HCT116 (cell line): ENCODE measurements around the gene COL4A1. TPM values are rescaled to one million over a fixed set of nuclear protein-coding genes. Genes with fewer than 3 reads are reported as not detected.

Experiments
- ATAC-seq: fragments of 200-7000 bp; cut with Tn5 transposase; 2 replicates; pipeline ENCODE4 v1.9.1; 2020; ENCODE audit warnings: mild to moderate bottlenecking, moderate library complexity
- BruUV-seq: library from RNA; stranded (reverse); fragments of 400-500 nt; replicated peaks from 2 replicates; lab custom pipeline; 2021; lab: Mats Ljungman, UMichigan
- CTCF ChIA-PET: fragments of 300-600 bp; sonication (Branson Sonifier 250); formaldehyde crosslinking; loops from one replicate; lab custom pipeline; 2021; ENCODE audit warnings: antibody characterized with exemption; lab: Charles Lee
- POLR2A ChIA-PET: fragments of 300-600, 350-600 bp; sonication (Branson Sonifier 250); formaldehyde crosslinking; loops from one replicate; lab custom pipeline; 2021; ENCODE audit warnings: antibody characterized with exemption; lab: Charles Lee
- RAD21 ChIA-PET, 2 experiments: fragments of 300-600 bp; sonication (Branson Sonifier 250); formaldehyde crosslinking; loops; one replicate each; lab custom pipeline; 2023; ENCODE audit warnings: low total read pairs in 2 of 2; ENCODE audit not compliant: uncharacterized antibody in 2 of 2, unreplicated experiment in 2 of 2, low non-redundant PET in 1 of 2; lab: Charles Lee
- DNase-seq: peaks from one replicate; pipeline ENCODE4 v3.0.0-alpha.2; 2010; ENCODE audit warnings: low read depth, low spot score
- H2AFZ ChIP-seq: fragments of 200-600 bp; shearing (Covaris generic), sonication (generic); 2 replicates; pipeline ENCODE4 v1.6.1; 2017; ENCODE audit warnings: low read depth, mixed run types, mixed read lengths, antibody characterized with exemption, low read length; ENCODE audit not compliant: poor library complexity, severe bottlenecking
- H3K27ac ChIP-seq: 2 replicates; pipeline ENCODE4 v1.5.1; 2012; ENCODE audit warnings: low read depth, low read length
- H3K27me3 ChIP-seq: fragments of 200-600 bp; sonication (generic); 2 replicates; pipeline ENCODE4 v1.6.1; 2016; ENCODE audit warnings: mixed run types, low read length, mixed read lengths; ENCODE audit not compliant: insufficient read depth
- H3K36me3 ChIP-seq, 2 experiments: fragments of 200-500 bp in 1 of 2; fragments of 200-600 bp in 1 of 2; sonication (Bioruptor generic) in 1 of 2; sonication (generic) in 1 of 2; 2 replicates each; pipeline versions ENCODE4 v1.5.1 to v1.6.1; 2014 to 2016; ENCODE audit warnings: low read length in 2 of 2, inconsistent platforms in 1 of 2, mixed read lengths in 1 of 2, mixed run types in 1 of 2; ENCODE audit not compliant: insufficient read depth in 2 of 2, control insufficient read depth in 1 of 2
- H3K4me1 ChIP-seq, 2 experiments: fragments of 200-600 bp in 1 of 2; sonication (generic) in 1 of 2; 2 replicates each; pipeline versions ENCODE4 v1.5.1 to v1.6.1; 2012 to 2017; ENCODE audit warnings: low read length in 2 of 2, inconsistent platforms in 1 of 2, mild to moderate bottlenecking in 1 of 2, mixed read lengths in 1 of 2, mixed run types in 1 of 2, moderate library complexity in 1 of 2; ENCODE audit not compliant: insufficient read depth in 2 of 2, control insufficient read depth in 1 of 2
- H3K4me2 ChIP-seq: fragments of 200-600 bp; sonication (generic); 2 replicates; pipeline ENCODE4 v1.6.1; 2017; ENCODE audit warnings: mixed run types, low read length, mixed read lengths
- H3K4me3 ChIP-seq, 2 experiments: fragments of 200-600 bp in 1 of 2; sonication (generic) in 1 of 2; replicated peaks in 1 of 2; 2 replicates each; pipeline ENCODE4 v1.5.1; 2011 to 2016; ENCODE audit warnings: low read length in 2 of 2, control low read depth in 1 of 2, low read depth in 1 of 2, mild to moderate bottlenecking in 1 of 2, mixed read lengths in 1 of 2, mixed run types in 1 of 2
- H3K79me2 ChIP-seq: fragments of 200-600 bp; sonication (generic); 2 replicates; pipeline ENCODE4 v1.6.1; 2017; ENCODE audit warnings: mild to moderate bottlenecking, mixed run types, low read length, moderate library complexity, mixed read lengths; ENCODE audit not compliant: insufficient read depth
- H3K9ac ChIP-seq: fragments of 200-600 bp; sonication (generic); 2 replicates; pipeline ENCODE4 v1.6.1; 2016; ENCODE audit warnings: low read length, mixed read lengths
- H3K9me2 ChIP-seq: fragments of 200-600 bp; sonication (generic), shearing (Covaris generic); 2 replicates; pipeline ENCODE4 v1.6.1; 2017; ENCODE audit warnings: mixed run types, mild to moderate bottlenecking, moderate library complexity; ENCODE audit not compliant: insufficient read depth
- H3K9me3 ChIP-seq, 2 experiments: fragments of 200-500 bp in 1 of 2; fragments of 200-600 bp in 1 of 2; sonication (Bioruptor generic) in 1 of 2; sonication (generic) in 1 of 2; 2 replicates each; pipeline ENCODE4 v1.6.1; 2014 to 2017; ENCODE audit warnings: low read length in 2 of 2, mixed read lengths in 2 of 2, inconsistent platforms in 1 of 2, low read depth in 1 of 2, mild to moderate bottlenecking in 1 of 2, mixed run types in 1 of 2, moderate library complexity in 1 of 2; ENCODE audit not compliant: control insufficient read depth in 1 of 2, insufficient read depth in 1 of 2
- H4K20me1 ChIP-seq: fragments of 200-600 bp; sonication (generic), shearing (Covaris generic); 2 replicates; pipeline ENCODE4 v1.6.1; 2017; ENCODE audit warnings: mixed run types, mild to moderate bottlenecking, moderate library complexity; ENCODE audit not compliant: insufficient read depth
- CBX3 ChIP-seq: IDR thresholded peaks from 2 replicates; pipeline ENCODE4 v1.6.1; 2012; ENCODE audit warnings: low read depth
- EGR1 ChIP-seq: IDR thresholded peaks from 2 replicates; pipeline ENCODE4 v1.6.1; 2012; ENCODE audit warnings: low read depth
- ELF1 ChIP-seq: IDR thresholded peaks from 2 replicates; pipeline ENCODE4 v1.6.1; 2012; ENCODE audit warnings: low read depth, borderline replicate concordance
- JUND ChIP-seq: IDR thresholded peaks from 2 replicates; pipeline ENCODE4 v1.6.1; 2012
- POLR2A ChIP-seq: IDR thresholded peaks from 2 replicates; pipeline ENCODE4 v1.7.0; 2011; ENCODE audit warnings: borderline replicate concordance; ENCODE audit not compliant: insufficient read depth, insufficient read length; ENCODE audit errors: extremely low read depth
- POLR2AphosphoS5 ChIP-seq: IDR thresholded peaks from 2 replicates; pipeline ENCODE4 v1.6.1; 2011; ENCODE audit warnings: mild to moderate bottlenecking, low read depth, low read length, moderate library complexity
- REST ChIP-seq: IDR thresholded peaks from 2 replicates; pipeline ENCODE4 v1.6.1; 2012; ENCODE audit warnings: low read depth
- SIN3A ChIP-seq: IDR thresholded peaks from 2 replicates; pipeline ENCODE4 v1.6.1; 2012; ENCODE audit warnings: low read depth
- SP1 ChIP-seq: IDR thresholded peaks from 2 replicates; pipeline ENCODE4 v1.6.1; 2012; ENCODE audit warnings: low read depth
- SRF ChIP-seq: IDR thresholded peaks from 2 replicates; pipeline ENCODE4 v1.6.1; 2012; ENCODE audit warnings: low read depth
- TCF7L2 ChIP-seq: IDR thresholded peaks from 2 replicates; pipeline ENCODE4 v1.7.0; 2011; ENCODE audit warnings: borderline replicate concordance, inconsistent platforms; ENCODE audit not compliant: insufficient read depth, insufficient read length; ENCODE audit errors: extremely low read depth
- YY1 ChIP-seq: IDR thresholded peaks from 2 replicates; pipeline ENCODE4 v1.6.1; 2011; ENCODE audit warnings: low read length, low read depth, moderate library complexity, mild to moderate bottlenecking; ENCODE audit not compliant: insufficient replicate concordance; ENCODE audit errors: extremely low read depth
- ZNF274 ChIP-seq: fragments of 200-500 bp; sonication (Bioruptor generic); IDR thresholded peaks from 2 replicates; pipeline ENCODE4 v1.6.1; 2014; ENCODE audit warnings: mild to moderate bottlenecking, low read depth, low read length, inconsistent platforms
- intact Hi-C: fragments of 100-400 bp; cut with micrococcal nuclease; formaldehyde crosslinking; loops from 2 replicates; pipeline ENCODE4 v1.10.0; 2022
- total RNA-seq: library from RNA; stranded (reverse); gene quantifications from one replicate; pipeline ENCODE4 v1.2.1, GENCODE V29; 2021; ENCODE audit not compliant: unreplicated experiment
- TF ChIP-seq, protein P1 (sequence below): IDR thresholded peaks from 2 replicates; pipeline ENCODE4 v1.6.1; 2011; ENCODE audit warnings: mild to moderate bottlenecking, low read length, moderate library complexity; ENCODE audit not compliant: insufficient replicate concordance; ENCODE audit errors: extremely low read depth
- TF ChIP-seq, protein P2 (sequence below): IDR thresholded peaks from 2 replicates; pipeline ENCODE4 v1.6.1; 2012
- TF ChIP-seq, protein P3 (sequence below), 3 experiments: fragments of 200-600 bp in 1 of 3; sonication (generic) in 1 of 3; IDR thresholded peaks in 2 of 3; conservative IDR thresholded peaks in 1 of 3; 2 replicates each; pipeline ENCODE4 v1.5.1; 2012 to 2017; ENCODE audit warnings: low read depth in 2 of 3, low read length in 2 of 3, antibody characterized with exemption in 1 of 3, borderline replicate concordance in 1 of 3, control low read depth in 1 of 3, mild to moderate bottlenecking in 1 of 3, mixed read lengths in 1 of 3, mixed run types in 1 of 3, moderate library complexity in 1 of 3; ENCODE audit not compliant: insufficient read depth in 1 of 3
- TF ChIP-seq, protein P4 (sequence below): IDR thresholded peaks from 2 replicates; pipeline ENCODE4 v1.6.1; 2012

Gene COL4A1
- total RNA-seq, 1 experiment from 2014 or later = 0.57 TPM

DNA sequence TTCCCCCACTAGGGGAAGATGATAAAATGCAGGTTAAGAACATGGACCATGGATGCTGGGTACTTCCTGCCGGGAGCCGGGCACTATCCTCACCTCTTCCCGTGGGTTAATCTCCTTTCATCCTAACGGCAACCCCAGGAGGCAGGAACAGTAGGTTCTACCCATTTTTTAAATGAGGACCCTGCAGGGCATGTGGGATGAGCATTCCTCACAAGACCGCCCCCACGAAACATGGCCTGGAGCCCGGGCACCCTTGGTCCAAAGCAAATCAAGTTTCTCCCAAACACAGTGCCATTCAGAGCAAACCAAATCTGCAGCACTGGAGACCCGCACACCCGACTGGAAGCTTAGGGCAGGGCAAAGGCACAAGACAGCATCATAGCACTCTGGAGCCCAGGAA is 35.5 kb upstream of the COL4A1 start:
- Histone ChIP-seq H3K9me3 (no peaks in the 10 kb centered on the region), H3K4me2 (no peak overlapping the region), H3K9ac (no peak overlapping the region), H2AFZ (no peak overlapping the region), H3K4me1 (peaks cover 15 to 28% of the 10 kb centered on the region in 2 experiments), H3K36me3 (no peaks in the 10 kb centered on the region), H3K4me3 (no peak overlapping the region), H3K79me2 (no peaks in the 10 kb centered on the region), H3K27ac (no peak overlapping the region), H4K20me1 (no peaks in the 10 kb centered on the region), H3K9me2 (no peaks in the 10 kb centered on the region), H3K27me3 (peaks cover 6% of the 10 kb centered on the region; the same call in 1 of the 2 replicates)
- no TSS peak for BruUV-seq
- TF ChIP-seq, protein P1, sequence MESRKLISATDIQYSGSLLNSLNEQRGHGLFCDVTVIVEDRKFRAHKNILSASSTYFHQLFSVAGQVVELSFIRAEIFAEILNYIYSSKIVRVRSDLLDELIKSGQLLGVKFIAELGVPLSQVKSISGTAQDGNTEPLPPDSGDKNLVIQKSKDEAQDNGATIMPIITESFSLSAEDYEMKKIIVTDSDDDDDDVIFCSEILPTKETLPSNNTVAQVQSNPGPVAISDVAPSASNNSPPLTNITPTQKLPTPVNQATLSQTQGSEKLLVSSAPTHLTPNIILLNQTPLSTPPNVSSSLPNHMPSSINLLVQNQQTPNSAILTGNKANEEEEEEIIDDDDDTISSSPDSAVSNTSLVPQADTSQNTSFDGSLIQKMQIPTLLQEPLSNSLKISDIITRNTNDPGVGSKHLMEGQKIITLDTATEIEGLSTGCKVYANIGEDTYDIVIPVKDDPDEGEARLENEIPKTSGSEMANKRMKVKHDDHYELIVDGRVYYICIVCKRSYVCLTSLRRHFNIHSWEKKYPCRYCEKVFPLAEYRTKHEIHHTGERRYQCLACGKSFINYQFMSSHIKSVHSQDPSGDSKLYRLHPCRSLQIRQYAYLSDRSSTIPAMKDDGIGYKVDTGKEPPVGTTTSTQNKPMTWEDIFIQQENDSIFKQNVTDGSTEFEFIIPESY = no peak
- TF ChIP-seq POLR2A (no peak), REST (no peak), SIN3A (no peak), POLR2AphosphoS5 (no peak), YY1 (no peak), TCF7L2 (no peak), JUND (no peak), SRF (no peak), CBX3 (no peak), SP1 (no peak), ELF1 (no peak), EGR1 (no peak), ZNF274 (no peak)
- TF ChIP-seq, protein P2, sequence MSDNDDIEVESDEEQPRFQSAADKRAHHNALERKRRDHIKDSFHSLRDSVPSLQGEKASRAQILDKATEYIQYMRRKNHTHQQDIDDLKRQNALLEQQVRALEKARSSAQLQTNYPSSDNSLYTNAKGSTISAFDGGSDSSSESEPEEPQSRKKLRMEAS = no peak
- TF ChIP-seq, protein P3, sequence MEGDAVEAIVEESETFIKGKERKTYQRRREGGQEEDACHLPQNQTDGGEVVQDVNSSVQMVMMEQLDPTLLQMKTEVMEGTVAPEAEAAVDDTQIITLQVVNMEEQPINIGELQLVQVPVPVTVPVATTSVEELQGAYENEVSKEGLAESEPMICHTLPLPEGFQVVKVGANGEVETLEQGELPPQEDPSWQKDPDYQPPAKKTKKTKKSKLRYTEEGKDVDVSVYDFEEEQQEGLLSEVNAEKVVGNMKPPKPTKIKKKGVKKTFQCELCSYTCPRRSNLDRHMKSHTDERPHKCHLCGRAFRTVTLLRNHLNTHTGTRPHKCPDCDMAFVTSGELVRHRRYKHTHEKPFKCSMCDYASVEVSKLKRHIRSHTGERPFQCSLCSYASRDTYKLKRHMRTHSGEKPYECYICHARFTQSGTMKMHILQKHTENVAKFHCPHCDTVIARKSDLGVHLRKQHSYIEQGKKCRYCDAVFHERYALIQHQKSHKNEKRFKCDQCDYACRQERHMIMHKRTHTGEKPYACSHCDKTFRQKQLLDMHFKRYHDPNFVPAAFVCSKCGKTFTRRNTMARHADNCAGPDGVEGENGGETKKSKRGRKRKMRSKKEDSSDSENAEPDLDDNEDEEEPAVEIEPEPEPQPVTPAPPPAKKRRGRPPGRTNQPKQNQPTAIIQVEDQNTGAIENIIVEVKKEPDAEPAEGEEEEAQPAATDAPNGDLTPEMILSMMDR (IDR thresholded peaks at IDR 0.05 in 2 of 3, conservative IDR thresholded peaks at IDR 0.05 in 1 of 3; ENCODE audit: borderline replicate concordance in 1 of 3, insufficient read depth in 1 of 3, low read depth in 2 of 3, low read length in 2 of 3) = no peak
- TF ChIP-seq, protein P4, sequence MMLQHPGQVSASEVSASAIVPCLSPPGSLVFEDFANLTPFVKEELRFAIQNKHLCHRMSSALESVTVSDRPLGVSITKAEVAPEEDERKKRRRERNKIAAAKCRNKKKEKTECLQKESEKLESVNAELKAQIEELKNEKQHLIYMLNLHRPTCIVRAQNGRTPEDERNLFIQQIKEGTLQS = no peak
- intact Hi-C loops = no loop called here
- no peak for DNase-seq
- ChIA-PET CTCF (no interaction called here), POLR2A (no interaction called here), RAD21 (no interaction called here)
- ATAC-seq = no peak
